NCI-H526 (cell line): Measurements from ENCODE around the gene PDPN.

Experiments used
- DNase-seq, 2 experiments: peaks; one replicate each; lab custom pipeline; 2025; lab: John Stamatoyannopoulos, UW

Gene PDPN

DNA sequence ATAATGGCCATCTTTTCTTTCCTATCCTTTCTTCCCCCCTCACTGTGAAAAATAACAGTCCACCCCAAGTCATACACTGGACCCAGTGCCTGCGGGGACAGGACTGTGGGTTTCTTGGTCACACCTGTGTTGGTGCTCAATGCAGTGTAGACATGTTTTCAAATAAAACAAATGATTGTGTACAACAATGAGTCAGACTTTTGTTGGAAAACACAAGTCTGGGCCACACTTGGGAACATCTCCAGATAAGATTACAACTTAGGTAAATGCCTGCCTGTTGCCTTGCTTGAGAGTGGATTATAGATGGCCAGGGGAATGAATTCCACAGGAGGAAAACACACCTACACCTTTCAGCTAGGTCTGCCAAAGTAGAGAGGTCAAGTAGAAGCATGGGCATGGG lies 34.1 kb downstream of the PDPN start:
- no peak for DNase-seq

DNA sequence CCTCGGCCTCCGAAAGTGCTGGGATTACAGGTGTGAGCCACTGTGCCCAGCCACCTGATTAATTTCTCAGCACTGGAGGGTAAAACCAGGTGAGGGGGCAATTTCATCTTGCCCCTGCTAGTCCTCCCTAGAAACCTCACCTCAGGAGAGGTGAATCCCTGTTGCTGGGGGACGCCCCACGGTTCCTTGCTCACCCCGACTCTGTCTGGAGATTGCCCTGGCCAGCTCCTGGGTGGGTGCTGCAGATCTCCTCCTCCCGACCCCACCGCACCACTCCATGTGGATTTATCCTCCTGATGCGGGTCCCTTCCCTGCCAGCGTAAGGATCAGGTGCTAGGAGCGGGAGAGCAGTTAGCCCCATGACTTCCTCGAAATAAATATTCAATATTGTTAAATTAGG lies 34.9 kb downstream of the PDPN start:
- DNase-seq = no peak

DNA sequence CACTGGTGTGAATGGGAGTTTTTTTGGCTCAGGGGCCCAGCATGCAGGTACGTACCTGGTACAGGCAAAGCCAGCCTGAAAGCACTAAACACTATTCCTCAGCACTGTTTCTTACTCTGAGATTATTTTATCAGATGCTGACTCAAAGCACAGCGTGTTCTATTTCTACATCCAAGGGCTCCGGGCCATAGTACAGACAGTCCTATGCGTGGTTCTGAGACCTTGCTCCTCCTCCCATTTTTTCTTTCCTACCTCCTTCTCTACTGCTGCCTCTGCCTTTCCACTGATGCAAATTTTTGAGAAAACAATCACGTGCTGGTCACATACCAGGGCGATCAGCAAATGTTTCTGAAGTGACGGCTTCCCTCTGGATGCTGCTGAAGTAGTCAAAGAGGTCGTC lies 36.3 kb downstream of the PDPN start:
- DNase-seq = peak; percentile 2 to 46

DNA sequence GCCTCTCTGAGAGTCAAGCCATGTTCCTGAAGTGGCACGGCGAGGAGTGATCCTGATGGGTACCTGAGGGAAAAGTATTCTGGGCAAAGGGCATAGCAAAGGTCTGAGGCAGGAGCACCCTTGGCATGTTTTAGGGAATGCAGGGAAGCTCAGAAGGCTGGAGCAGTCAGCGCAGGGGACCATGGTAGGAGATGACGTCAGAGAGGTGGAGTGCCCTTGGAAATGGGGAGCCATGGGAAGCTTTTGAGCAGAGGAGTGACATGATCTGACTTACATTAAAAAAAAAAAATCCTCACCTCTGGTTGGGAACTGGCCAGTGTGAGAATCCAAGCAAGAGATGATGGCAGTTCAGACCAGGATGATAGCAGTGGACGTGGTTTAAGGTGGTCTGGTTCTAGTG lies 37.2 kb downstream of the PDPN start:
- no peak for DNase-seq

DNA sequence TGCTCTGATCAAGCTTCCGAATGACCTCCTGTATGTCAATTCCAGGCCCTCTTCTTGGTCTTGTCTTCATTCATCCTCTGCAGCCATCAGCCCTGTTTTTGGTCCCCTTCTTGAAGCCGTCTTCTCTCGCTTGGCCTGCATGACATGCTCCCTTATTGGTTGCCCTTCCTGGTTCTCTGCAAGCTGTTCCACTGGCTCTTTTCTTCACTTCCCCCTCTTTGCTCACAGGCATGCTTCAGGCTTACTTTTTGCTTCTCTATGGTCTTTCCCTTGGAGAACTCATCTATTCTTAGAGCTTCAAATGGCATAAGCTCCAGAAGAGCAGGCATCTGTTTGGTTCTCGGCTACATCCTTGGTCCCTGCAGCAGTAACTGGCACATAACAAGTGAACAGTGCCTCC lies 38.8 kb downstream of the PDPN start:
- no peak for DNase-seq

DNA sequence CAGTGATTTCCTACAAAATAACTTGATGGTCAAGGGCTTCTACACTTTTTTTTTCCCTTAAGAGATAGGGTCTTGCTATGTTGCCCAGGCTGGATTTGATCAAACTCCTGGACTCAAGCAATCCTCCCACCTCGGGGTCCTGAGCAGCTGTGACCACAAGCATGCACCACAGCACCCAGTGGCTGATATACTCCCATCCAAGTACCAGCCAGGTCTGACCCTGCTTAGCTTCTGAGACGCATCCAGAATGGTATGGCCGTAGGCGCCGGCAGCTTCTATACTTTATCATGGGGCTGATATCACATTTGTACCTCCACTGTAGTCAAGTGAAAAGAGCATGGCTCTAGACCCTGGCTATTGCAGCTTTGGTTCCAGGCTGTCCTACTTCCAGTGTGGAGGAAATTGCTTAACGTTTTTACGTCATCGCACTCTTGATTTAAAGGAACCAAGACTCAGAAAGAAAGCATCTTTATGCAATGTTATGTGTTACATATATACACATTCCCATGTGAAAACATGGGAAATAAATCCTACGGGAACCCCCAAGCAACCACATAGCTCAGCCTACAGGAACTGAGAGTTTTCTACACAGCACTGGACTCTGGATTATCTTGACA lies 39.5 kb downstream of the PDPN start:
- no peak for DNase-seq

DNA sequence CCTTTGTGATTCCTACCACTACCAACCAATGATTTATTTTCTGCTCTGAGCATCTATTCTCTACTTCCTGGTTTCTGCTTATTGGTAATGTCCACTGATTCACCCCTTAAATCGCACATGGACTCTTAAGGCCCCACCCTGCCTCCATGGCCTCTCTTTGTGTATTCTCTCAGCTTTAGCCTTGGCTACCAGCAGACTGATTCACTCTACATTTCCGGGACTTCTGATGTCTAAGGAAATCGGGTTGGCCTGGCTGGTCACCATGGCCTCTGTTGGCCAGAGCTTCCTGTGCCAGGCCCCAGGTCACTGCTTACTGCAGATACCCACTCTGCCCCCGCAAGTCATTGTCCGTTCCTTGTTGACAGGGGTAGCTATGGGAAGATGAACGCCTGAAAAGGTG lies 40.9 kb downstream of the PDPN start:
- no peak for DNase-seq

DNA sequence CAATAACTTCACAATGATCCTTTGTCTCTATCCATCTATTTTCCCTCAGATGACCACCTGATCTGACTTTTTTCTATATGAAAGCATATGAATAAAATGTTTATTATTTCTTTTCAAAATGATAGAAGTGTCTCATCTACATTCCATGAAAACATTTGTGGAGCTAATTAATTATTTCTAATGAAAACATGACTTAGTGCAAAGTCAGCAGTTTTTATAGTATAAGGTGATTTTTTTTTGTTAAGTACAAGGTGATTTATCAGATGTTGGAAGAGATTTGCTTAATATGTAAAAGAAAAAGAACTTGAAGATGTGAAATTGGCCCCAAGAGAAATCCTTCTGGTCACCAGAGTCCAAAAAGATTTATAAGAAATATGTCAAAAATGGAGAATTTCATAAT lies 43.5 kb downstream of the PDPN start:
- DNase-seq = no peak

DNA sequence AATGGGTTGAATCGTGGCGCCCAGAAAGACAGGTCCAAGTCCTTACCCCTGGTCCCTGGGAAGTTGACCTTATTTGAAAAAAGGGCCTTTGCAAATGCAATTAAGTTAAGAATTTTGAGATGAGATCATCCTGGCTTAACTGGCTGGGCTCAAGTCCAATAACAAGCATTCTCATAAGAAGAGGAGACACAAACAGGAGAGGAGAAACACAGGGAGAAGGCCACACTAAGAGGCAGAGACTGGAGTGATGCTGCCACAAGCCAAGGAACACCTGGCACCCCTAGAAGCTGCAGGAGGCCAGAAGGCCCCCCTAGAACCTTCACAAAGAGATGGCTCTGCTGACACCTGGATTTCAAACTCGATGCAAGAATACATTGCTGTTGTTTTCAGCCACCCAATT lies 44.6 kb downstream of the PDPN start:
- DNase-seq = no peak

DNA sequence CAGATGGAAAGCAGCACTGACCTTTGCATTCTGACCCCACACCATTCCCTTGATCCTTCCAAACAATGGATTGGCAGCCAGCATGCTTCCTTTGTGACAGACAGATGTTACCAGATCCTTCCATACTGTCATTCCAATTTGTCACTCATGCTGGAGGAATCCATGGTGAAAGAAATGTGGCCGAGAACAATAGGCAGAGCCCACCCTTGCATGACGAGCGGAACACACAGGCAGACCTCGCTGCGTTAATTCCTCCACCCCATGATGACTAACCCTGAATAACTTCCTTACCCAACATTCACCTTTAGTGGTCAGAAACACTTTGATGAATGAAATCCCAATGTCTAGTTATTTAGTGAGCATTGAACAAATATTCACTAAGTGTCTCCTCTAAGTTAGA lies 45.1 kb downstream of the PDPN start:
- DNase-seq = no peak

DNA sequence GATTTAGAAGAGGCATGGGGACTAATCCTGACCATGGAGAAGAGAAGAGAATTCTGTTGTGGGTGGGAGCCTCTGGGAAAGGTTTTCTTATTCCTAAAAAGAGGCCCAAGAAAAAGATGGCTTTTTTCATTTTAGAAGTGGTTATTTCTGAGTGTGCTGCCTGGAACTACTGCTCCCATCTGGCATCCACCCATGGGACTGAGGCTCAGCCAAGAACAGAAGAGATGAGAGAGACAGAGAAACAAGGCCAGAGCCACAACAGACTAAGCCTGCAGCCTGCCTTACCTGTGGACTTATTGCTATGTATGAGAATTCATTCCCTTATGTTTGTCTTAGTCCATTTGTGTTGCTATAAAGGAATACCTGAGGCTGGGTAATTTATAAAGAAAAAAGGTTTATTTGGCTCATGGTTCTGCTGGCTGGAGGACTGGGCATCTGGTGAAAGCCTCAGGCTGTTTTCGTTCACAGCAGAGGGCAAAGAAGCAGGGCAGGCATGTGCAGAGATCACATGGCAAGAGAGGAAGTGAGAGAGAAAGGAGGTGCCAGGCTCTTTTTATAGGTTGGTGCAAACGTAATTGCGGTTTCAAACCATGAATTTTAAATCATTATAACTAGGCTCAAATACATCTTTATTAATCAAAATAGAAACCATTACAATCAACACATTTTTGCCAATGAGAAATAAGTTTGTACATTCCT lies 58.8 kb downstream of the PDPN start:
- no peak for DNase-seq

DNA sequence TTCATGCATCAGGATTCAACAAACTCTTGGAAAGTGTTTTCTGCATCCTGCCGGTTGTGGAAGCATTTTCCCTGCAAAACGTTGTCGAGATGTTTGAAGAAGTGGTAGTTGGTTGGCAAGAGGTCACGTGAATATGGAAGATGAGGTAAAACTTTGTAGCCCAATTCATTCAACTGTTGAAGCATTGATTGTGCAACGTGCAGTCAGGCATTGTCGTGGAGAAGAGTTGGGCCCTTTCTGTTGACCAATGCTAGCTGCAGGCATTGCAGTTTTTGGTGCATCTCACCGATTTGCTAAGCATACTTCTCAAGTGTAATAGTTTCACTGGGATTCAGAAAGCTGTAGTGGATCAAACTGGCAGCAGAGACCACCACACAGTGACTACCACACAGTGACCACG lies 59.4 kb downstream of the PDPN start:
- no peak for DNase-seq

DNA sequence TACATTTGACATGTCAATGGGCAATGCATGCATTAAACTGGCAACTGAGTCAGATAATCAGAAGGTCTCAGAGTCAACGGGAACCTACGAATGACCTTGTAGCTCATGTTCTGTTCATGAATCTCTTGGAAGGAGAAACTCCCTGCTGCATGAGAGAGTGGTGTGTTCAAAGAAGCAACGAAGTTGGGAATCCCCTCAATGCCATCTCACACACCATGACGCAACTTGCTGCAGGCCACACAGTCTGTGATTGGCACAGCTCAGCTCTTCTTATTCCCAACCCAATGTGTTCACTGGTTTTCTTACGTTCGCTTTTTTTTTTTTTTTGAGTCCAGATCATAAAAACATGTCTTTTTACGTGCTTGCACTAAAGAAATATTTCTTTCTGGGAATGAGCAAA lies 62.9 kb downstream of the PDPN start:
- no peak for DNase-seq

DNA sequence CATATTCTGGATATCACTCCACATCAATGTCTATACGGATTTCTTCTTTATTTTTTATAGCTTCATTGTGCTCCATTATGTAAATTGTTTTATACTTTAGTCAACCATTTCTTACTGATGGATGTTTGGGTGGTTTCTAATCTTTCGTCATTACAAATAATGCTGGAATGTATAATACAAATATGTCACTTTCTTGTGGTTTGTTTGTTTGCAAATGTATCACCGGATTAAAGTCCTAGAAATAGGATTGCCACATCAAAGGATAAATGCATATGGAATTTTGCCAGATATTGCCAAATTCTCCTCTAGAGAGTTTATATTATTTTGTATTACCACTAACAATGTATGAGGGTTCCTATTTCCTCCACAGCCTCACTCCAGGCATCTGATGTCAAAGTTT lies 67.6 kb downstream of the PDPN start:
- DNase-seq = no peak

DNA sequence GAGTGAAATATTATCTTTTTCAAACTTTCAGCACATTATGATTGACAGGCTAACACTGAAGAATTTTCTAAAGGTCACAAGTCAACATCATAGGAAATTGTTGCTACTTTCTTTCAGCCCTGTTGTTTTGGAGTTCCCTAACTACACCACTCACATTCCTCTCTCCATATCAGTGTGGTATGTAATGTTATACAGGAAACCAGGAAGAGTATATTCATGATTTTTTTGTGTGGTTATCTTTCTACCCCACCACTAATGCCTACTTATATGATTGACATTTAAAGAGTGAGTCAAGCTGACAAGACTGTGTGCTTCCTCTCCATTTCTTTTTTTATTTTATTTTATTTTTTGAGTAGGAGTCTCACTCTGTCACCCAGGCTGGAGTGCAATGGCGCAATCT lies 68.6 kb downstream of the PDPN start:
- DNase-seq = no peak

DNA sequence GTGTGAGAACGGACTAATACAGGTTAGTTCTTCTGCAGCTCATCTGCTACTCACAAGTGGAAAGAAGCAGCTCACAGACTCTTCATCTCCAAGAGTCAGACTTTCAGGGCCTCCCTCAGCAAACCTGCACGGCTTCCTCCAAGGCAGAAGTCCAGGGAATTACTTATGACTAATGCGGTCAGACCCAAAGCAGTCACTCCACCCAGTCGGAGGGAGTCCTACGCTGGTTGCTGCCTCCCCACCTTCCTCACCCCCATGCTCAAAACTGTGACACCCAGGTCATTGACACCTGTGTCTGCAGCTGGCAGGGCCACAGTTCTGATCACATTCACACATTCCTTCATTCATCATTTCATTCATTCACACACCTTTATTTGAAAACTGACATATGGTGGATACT lies 77.9 kb downstream of the PDPN start:
- no peak for DNase-seq

DNA sequence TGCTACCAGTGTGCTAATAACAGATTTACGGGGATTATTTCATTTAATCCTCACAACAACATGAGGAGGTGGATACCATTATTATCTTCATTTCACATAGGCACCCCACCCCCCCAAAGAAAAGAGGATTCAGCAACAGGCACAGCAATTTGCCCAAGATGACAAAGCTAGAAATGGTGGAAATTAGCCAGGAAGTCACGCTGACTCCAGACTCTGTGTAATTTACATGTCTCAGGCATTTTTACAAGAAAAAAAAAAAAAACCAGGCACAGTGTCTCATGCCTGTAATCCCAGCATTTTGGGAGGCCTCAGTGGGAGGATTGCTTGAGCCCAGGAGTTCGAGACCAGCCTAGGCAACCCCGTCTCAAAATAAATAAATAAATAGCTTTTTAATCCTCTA lies 78.9 kb downstream of the PDPN start:
- DNase-seq = no peak

DNA sequence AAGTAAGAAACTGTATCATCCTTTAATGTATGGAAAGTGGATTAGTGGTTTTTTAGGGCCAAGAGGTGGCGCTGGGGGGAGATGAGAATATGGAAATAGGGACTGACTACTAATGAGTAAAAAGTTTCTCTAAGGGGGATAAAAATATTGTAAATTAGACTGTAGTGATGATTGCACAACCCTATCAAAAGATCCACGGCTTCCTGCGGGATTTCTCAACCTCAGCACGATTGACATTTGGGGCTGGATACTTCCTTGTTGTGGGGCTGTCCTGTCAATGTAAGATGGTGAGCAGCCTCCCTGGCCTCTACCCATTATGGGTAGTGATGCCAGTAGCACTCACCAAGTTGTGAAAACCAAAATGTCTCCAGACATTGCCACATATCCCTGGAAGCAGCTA lies 80.3 kb downstream of the PDPN start:
- no peak for DNase-seq

DNA sequence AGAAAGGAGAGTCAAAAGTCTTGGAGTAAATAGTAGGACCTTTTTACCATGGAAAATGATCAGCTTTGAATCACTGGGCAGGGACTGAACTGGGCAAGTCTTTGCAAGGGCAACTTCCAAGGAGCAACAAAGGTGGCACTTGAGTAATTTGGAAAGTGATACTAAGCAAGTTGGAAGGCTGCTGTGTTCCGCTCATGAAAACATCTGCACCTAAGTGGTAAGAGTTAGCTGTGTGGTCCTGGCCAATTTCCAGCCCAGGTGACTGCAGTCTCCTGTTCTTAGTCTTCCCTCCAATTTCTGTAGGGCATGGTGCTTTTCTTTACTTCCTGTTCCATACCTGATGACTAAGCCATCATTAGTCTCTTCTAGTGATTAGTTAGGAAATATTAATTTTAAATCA lies 80.8 kb downstream of the PDPN start:
- DNase-seq = no peak

DNA sequence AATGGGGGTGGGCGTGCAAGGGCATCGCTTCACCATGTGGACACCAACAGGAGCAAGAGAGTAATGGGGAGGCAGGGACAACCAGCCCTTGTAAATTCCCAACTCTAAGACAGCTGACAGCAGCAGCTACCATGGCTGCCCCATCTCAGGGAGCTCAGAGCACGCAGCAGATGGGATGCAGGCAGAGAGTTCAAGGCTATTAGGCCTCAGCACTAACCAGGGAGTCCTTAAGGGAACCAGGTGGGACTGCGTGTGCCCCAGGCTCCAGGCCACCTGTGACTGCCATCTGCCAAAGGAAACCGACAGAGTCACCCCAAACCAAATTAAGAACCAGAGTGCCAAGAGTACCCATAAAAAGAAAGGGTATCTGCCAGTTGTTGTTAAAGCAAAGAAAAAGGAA lies 82.7 kb downstream of the PDPN start:
- DNase-seq = no peak
